IMR-90 (cell line): ENCODE data around the gene PIR. TPM values are rescaled to one million over a fixed set of nuclear protein-coding genes. Genes with fewer than 3 reads are reported as not detected.

Source experiments
- ATAC-seq: fragments of 200-7000 bp; cut with Tn5 transposase; 2 replicates; pipeline ENCODE4 v1.9.1; 2020; ENCODE audit warnings: low read depth, mild to moderate bottlenecking, moderate library complexity
- BruUV-seq: library from RNA; stranded (reverse); fragments of 400-500 nt; replicated peaks from 2 replicates; lab custom pipeline; 2021; lab: Mats Ljungman, UMichigan
- CTCF ChIA-PET: fragments of 300-600 bp; formaldehyde crosslinking; extraction: SDS; loops from one replicate; lab custom pipeline; 2021; ENCODE audit warnings: antibody characterized with exemption; lab: Yijun Ruan, JAX
- POLR2A ChIA-PET: fragments of 300-600 bp; sonication (Branson Sonifier 250); formaldehyde crosslinking; loops from one replicate; lab custom pipeline; 2022; ENCODE audit warnings: antibody characterized with exemption; ENCODE audit not compliant: unreplicated experiment; lab: Charles Lee
- DNase-seq: peaks from one replicate; pipeline ENCODE4 v3.0.0; 2013
- H2AFZ ChIP-seq: replicated peaks from 2 replicates; pipeline ENCODE3; 2013; ENCODE audit warnings: low read length, mild to moderate bottlenecking; ENCODE audit not compliant: poor library complexity
- H2AK5ac ChIP-seq: 2 replicates; pipeline ENCODE4 v1.6.1; 2013; ENCODE audit warnings: low read depth, low read length, inconsistent platforms
- H2AK9ac ChIP-seq: replicated peaks from 2 replicates; pipeline ENCODE3; 2013; ENCODE audit warnings: mild to moderate bottlenecking, low read depth, low read length, moderate library complexity; ENCODE audit not compliant: poor library complexity
- H2BK120ac ChIP-seq: 2 replicates; pipeline ENCODE4 v1.6.1; 2013; ENCODE audit warnings: low read depth, low read length, inconsistent platforms
- H2BK15ac ChIP-seq: 3 replicates; pipeline ENCODE4 v1.6.1; 2013; ENCODE audit warnings: low read depth, low read length, inconsistent platforms
- H2BK20ac ChIP-seq: 2 replicates; pipeline ENCODE4 v1.6.1; 2013; ENCODE audit warnings: low read depth, mild to moderate bottlenecking, inconsistent platforms, low read length, moderate library complexity
- H2BK5ac ChIP-seq: 2 replicates; pipeline ENCODE4 v1.6.1; 2013; ENCODE audit warnings: mild to moderate bottlenecking, low read depth, low read length, inconsistent platforms; ENCODE audit not compliant: poor library complexity, severe bottlenecking
- H3K14ac ChIP-seq: replicated peaks from 2 replicates; pipeline ENCODE4 v1.6.1; 2013; ENCODE audit warnings: low read depth, low read length, inconsistent platforms
- H3K18ac ChIP-seq: 2 replicates; pipeline ENCODE4 v1.6.1; 2013; ENCODE audit warnings: low read depth, low read length, control low read depth
- H3K23ac ChIP-seq: 2 replicates; pipeline ENCODE4 v1.6.1; 2013; ENCODE audit warnings: low read depth, low read length, inconsistent platforms
- H3K27ac ChIP-seq: 2 replicates; pipeline ENCODE4 v1.5.1; 2013; ENCODE audit warnings: mild to moderate bottlenecking, control low read depth, low read length; ENCODE audit not compliant: insufficient read depth
- H3K27me3 ChIP-seq: 2 replicates; pipeline ENCODE4 v1.6.1; 2013; ENCODE audit warnings: low read length; ENCODE audit not compliant: control insufficient read depth, insufficient read depth
- H3K36me3 ChIP-seq: 2 replicates; pipeline ENCODE4 v1.6.1; 2013; ENCODE audit warnings: low read length, mixed read lengths; ENCODE audit not compliant: control insufficient read depth, insufficient read depth
- H3K4ac ChIP-seq: 2 replicates; pipeline ENCODE4 v1.6.1; 2013; ENCODE audit warnings: low read depth, low read length, inconsistent platforms
- H3K4me1 ChIP-seq: 2 replicates; pipeline ENCODE4 v1.6.1; 2013; ENCODE audit warnings: low read length, mixed read lengths; ENCODE audit not compliant: control insufficient read depth, insufficient read depth
- H3K4me2 ChIP-seq: 2 replicates; pipeline ENCODE4 v1.6.1; 2013; ENCODE audit warnings: low read depth, mild to moderate bottlenecking, control low read depth, low read length, moderate library complexity
- H3K4me3 ChIP-seq: 2 replicates; pipeline ENCODE4 v1.5.1; 2013; ENCODE audit warnings: low read depth, mild to moderate bottlenecking, control low read depth, low read length, moderate library complexity; ENCODE audit not compliant: insufficient read depth
- H3K56ac ChIP-seq: 2 replicates; pipeline ENCODE4 v1.6.1; 2013; ENCODE audit warnings: low read length, inconsistent platforms; ENCODE audit not compliant: insufficient read depth; ENCODE audit errors: extremely low read depth
- H3K79me1 ChIP-seq, 2 experiments: 2 replicates each; pipeline ENCODE4 v1.6.1; 2013; ENCODE audit warnings: low read length in 2 of 2, inconsistent platforms in 1 of 2, low read depth in 1 of 2
- H3K9ac ChIP-seq: 2 replicates; pipeline ENCODE4 v1.6.1; 2013; ENCODE audit warnings: low read depth, low read length, control low read depth
- H3K9me1 ChIP-seq: 2 replicates; pipeline ENCODE4 v1.6.1; 2013; ENCODE audit warnings: low read length, inconsistent platforms; ENCODE audit not compliant: insufficient read depth
- H3K9me3 ChIP-seq: 2 replicates; pipeline ENCODE4 v1.6.1; 2013; ENCODE audit warnings: low read length; ENCODE audit not compliant: control insufficient read depth, insufficient read depth
- H4K20me1 ChIP-seq: 2 replicates; pipeline ENCODE4 v1.6.1; 2013; ENCODE audit warnings: low read length, inconsistent platforms; ENCODE audit not compliant: insufficient read depth
- H4K5ac ChIP-seq: 2 replicates; pipeline ENCODE4 v1.6.1; 2013; ENCODE audit warnings: mild to moderate bottlenecking, low read depth, low read length, control low read depth
- H4K8ac ChIP-seq, 2 experiments: 2 replicates each; pipeline ENCODE4 v1.6.1; 2013; ENCODE audit warnings: low read depth in 2 of 2, low read length in 2 of 2, control low read depth in 1 of 2, inconsistent platforms in 1 of 2
- H4K91ac ChIP-seq: 2 replicates; pipeline ENCODE4 v1.6.1; 2013; ENCODE audit warnings: low read depth, low read length, inconsistent platforms; ENCODE audit not compliant: insufficient read depth
- BHLHE40 ChIP-seq: fragments of 150-350 bp; IDR thresholded peaks from 2 replicates; pipeline ENCODE4 v1.6.1; 2016; ENCODE audit warnings: mild to moderate bottlenecking, low read depth, low read length
- FOS ChIP-seq: fragments of 150-350 bp; IDR thresholded peaks from 2 replicates; pipeline ENCODE4 v1.6.1; 2016; ENCODE audit warnings: low read depth, low read length
- WGBS, 2 experiments: methylation state at CpG; one replicate each; pipeline versions ENCODE4 v1.1.5 to v1.1.7; 2013; ENCODE audit warnings: missing lambda C conversion rate in 2 of 2; ENCODE audit not compliant: insufficient read length in 1 of 2; ENCODE audit errors: extremely low coverage in 2 of 2; 5-methylcytosine and 5-hydroxymethylcytosine counted together
- dilution Hi-C: fragments of 300-500 bp; cut with HindIII; formaldehyde crosslinking; loops from one replicate; pipeline ENCODE4 v1.14.3; 2018; ENCODE audit warnings: low sequenced_read_pairs; ENCODE audit not compliant: unreplicated experiment
- in situ Hi-C: fragments of 300-500 bp; cut with MboI; formaldehyde crosslinking; loops from 3 replicates; pipeline ENCODE4 v1.14.3; 2019; ENCODE audit warnings: low sequenced_read_pairs, inconsistent platforms, mixed read lengths
- intact Hi-C: fragments of 100-400 bp; cut with micrococcal nuclease; formaldehyde crosslinking; loops from 2 replicates; pipeline ENCODE4 v1.10.0; 2022
- polyA plus RNA-seq, 3 experiments: library from polyadenylated mRNA; depleted of rRNA; stranded (reverse); fragments of >200 nt; gene quantifications; 2 replicates each; pipeline ENCODE4 v1.2.3, GENCODE V29; 2012; ENCODE audit warnings: low replicate concordance in 1 of 3
- total RNA-seq: library from RNA; depleted of rRNA; stranded (reverse); fragments of >200 nt; gene quantifications from 2 replicates; pipeline ENCODE4 v1.2.3, GENCODE V29; 2012

Gene PIR
- total and polyA plus RNA-seq, 2 of the 4 experiments (the other 2 are of a cell fraction) = 5.7 to 8.7 TPM

- Histone ChIP-seq H4K91ac (no peak overlapping the region), H3K27ac (no peak overlapping the region), H3K9me1 (no peaks in the 10 kb centered on the region; the same call in 1 of the 2 replicates), H2BK15ac (no peak overlapping the region), H3K9ac (no peak overlapping the region), H3K56ac (no peak overlapping the region), H3K79me1 (no peaks in the 10 kb centered on the region), H3K36me3 (no peaks in the 10 kb centered on the region), H2BK20ac (no peak overlapping the region), H3K14ac (no peak overlapping the region), H4K5ac (no peak overlapping the region), H3K23ac (no peak overlapping the region), H4K20me1 (no peaks in the 10 kb centered on the region), H3K4me1 (peaks cover 2% of the 10 kb centered on the region; the same call in 1 of the 2 replicates), H3K4me2 (no peak overlapping the region), H2BK120ac (no peak overlapping the region), H4K8ac (no peak overlapping the region), H2AFZ (no peak overlapping the region), H3K4me3 (no peak overlapping the region), H2BK5ac (no peak overlapping the region), H3K18ac (no peak overlapping the region), H3K4ac (no peak overlapping the region), H2AK9ac (no peak overlapping the region), H3K27me3 (no peaks in the 10 kb centered on the region; the same call in 1 of the 2 replicates), H3K9me3 (no peaks in the 10 kb centered on the region), H2AK5ac (no peak overlapping the region)
- POLR2A ChIA-PET = no interaction called here
- CTCF ChIA-PET = no interaction called here
- no peak for TF ChIP-seq FOS
- no peak for TF ChIP-seq BHLHE40
- BruUV-seq = no TSS peak
- no peak for ATAC-seq
- in situ Hi-C loops = no loop called here
- dilution Hi-C loops = no loop called here
- DNase-seq = no peak
- WGBS, 2 experiments = no CpG with 5 or more reads among the region's 2 CpGs
- intact Hi-C loops = loop anchor here (5.0 kb wide), 1 partner anchor 66 kb away; no protein-coding TSS in a partner anchor
These were observed 91.8 kb downstream of the PIR start for GRCh38 chrX:15401378-15401777.
